ENCODE results near the gene CAMTA1.

DNA sequence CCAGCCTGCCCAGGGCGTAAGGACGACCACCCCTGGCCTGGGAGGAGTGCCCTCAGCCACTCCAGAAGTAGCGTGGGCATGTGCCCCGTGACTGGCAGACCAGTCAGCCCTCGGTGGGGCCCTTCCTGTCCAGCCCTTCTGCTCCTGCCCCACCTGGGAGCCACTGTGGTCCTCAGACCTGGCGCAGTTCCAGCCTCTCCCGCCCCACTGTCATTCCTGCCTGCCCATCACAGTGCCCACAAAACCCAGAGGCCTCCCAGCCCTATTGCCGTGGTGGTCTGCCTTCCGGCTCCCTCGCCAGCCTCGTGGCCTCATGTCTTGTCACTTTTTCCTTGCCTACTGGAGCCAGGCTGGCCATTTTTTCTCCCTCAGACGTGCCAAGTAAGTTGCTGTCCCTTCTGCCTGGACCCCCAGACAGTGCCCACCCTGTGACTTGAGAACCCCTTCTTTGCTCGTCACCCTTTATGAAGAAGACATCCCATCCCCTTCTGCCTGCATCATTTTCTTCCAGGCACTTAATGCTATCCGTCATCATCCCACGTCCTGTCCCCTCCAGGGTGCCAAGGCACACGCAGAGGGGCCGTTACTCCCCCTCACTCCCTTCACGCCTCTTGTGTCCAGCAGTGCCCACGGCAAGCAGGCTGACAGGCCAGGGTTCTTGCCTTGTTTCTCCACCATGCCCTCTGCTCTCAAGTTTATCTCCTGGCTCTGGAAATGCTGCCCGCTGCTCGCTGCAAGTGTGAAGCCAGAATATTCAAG, 122.6 kb downstream of the CAMTA1 start:
- TF ChIP-seq, protein P1, sequence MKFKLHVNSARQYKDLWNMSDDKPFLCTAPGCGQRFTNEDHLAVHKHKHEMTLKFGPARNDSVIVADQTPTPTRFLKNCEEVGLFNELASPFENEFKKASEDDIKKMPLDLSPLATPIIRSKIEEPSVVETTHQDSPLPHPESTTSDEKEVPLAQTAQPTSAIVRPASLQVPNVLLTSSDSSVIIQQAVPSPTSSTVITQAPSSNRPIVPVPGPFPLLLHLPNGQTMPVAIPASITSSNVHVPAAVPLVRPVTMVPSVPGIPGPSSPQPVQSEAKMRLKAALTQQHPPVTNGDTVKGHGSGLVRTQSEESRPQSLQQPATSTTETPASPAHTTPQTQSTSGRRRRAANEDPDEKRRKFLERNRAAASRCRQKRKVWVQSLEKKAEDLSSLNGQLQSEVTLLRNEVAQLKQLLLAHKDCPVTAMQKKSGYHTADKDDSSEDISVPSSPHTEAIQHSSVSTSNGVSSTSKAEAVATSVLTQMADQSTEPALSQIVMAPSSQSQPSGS (tag by site-specific recombination; IDR thresholded peaks at IDR 0.05; ENCODE audit: low read depth) = no peak
- TF ChIP-seq, protein P2, sequence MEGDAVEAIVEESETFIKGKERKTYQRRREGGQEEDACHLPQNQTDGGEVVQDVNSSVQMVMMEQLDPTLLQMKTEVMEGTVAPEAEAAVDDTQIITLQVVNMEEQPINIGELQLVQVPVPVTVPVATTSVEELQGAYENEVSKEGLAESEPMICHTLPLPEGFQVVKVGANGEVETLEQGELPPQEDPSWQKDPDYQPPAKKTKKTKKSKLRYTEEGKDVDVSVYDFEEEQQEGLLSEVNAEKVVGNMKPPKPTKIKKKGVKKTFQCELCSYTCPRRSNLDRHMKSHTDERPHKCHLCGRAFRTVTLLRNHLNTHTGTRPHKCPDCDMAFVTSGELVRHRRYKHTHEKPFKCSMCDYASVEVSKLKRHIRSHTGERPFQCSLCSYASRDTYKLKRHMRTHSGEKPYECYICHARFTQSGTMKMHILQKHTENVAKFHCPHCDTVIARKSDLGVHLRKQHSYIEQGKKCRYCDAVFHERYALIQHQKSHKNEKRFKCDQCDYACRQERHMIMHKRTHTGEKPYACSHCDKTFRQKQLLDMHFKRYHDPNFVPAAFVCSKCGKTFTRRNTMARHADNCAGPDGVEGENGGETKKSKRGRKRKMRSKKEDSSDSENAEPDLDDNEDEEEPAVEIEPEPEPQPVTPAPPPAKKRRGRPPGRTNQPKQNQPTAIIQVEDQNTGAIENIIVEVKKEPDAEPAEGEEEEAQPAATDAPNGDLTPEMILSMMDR (tag by site-specific recombination; IDR thresholded peaks at IDR 0.05) = no peak

Data from HEK293 (cell line).